Activated CD8-positive, alpha-beta T cell treated with anti-CD3 and anti-CD28 coated beads for 36 hours (primary cell): Measurements from ENCODE around the gene SLX1B. TPM values are rescaled to one million over a fixed set of nuclear protein-coding genes. Genes with fewer than 3 reads are reported as not detected.
"Not testable (repeated sequence)": the region's sequence is repeated elsewhere in the genome, so short reads cannot be mapped to it uniquely, and the experiment has no call there.

Experiments used
- ATAC-seq: fragments of 200-7000 bp; cut with Tn5 transposase; one replicate; pipeline ENCODE4 v1.10.0; 2021; ENCODE audit warnings: mild to moderate bottlenecking, moderate library complexity
- CTCF ChIA-PET: fragments of 350-600 bp; sonication (Branson Sonifier 250); formaldehyde crosslinking; loops from one replicate; lab custom pipeline; 2021; ENCODE audit warnings: antibody characterized with exemption; lab: Charles Lee
- POLR2A ChIA-PET: fragments of 350-600 bp; sonication (Branson Sonifier 250); formaldehyde crosslinking; loops from one replicate; lab custom pipeline; 2021; ENCODE audit warnings: antibody characterized with exemption; lab: Charles Lee
- DNase-seq: peaks from one replicate; pipeline ENCODE4 v3.0.0-alpha.2; 2020
- H3K27ac Mint-ChIP-seq: one replicate; pipeline ENCODE4 v1.8.0; 2021; ENCODE audit warnings: mild to moderate bottlenecking, mixed read lengths
- H3K27me3 Mint-ChIP-seq: one replicate; pipeline ENCODE4 v1.8.0; 2021; ENCODE audit warnings: mixed read lengths
- H3K36me3 Mint-ChIP-seq: one replicate; pipeline ENCODE4 v1.8.0; 2021; ENCODE audit warnings: low read depth, mixed read lengths
- H3K4me1 Mint-ChIP-seq: one replicate; pipeline ENCODE4 v1.8.0; 2021; ENCODE audit warnings: low read depth, mixed read lengths
- H3K4me3 Mint-ChIP-seq: one replicate; pipeline ENCODE4 v1.8.0; 2021; ENCODE audit warnings: mild to moderate bottlenecking, moderate library complexity, mixed read lengths
- H3K9me3 Mint-ChIP-seq: one replicate; pipeline ENCODE4 v1.8.0; 2021; ENCODE audit warnings: mixed read lengths
- intact Hi-C: fragments of 100-400 bp; cut with micrococcal nuclease; formaldehyde crosslinking; loops from one replicate; pipeline ENCODE4 v1.10.0; 2022
- total RNA-seq, 2 experiments: library from RNA; stranded (reverse); gene quantifications; one replicate each; pipeline ENCODE4 v1.2.3, GENCODE V29; 2021

Gene SLX1B
- total RNA-seq = 10 to 100 TPM; 49.2 to 54.6 TPM

DNA sequence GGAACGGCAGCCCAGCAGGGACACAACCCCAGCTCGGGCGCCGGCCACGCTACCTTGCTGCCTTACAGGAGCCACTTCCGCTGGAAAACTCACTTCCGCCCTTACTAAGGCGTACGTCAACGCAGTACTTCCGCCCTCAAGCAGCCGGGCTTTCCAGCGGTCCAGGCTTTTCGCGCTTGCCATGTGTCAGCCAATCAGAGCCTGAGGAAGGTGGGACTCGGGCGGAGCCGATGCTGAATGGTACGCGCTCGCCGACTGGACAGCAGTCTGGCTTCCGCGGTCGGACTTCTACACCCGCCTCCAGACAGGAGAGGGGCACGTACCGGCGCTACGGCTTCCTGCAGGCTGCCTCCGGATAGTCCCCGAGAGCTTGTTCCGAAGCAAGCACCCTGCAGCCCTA lies at the start of gene SLX1B, which contains the start of gene BOLA2:
TSS of gene SLX1B (plus strand) at position 265 of the 400 bp plus-strand sequence.
TSS of gene BOLA2 (minus strand) at position 83 of the 400 bp plus-strand sequence. CDS start 98 bp downstream, outside the sequence.
- H3K36me3 Mint-ChIP-seq, intact Hi-C loops, H3K4me1 Mint-ChIP-seq, POLR2A ChIA-PET, H3K4me3 Mint-ChIP-seq, DNase-seq, H3K27ac Mint-ChIP-seq, H3K9me3 Mint-ChIP-seq, H3K27me3 Mint-ChIP-seq, CTCF ChIA-PET: not testable (repeated sequence)
- ATAC-seq = peak; percentile 86

DNA sequence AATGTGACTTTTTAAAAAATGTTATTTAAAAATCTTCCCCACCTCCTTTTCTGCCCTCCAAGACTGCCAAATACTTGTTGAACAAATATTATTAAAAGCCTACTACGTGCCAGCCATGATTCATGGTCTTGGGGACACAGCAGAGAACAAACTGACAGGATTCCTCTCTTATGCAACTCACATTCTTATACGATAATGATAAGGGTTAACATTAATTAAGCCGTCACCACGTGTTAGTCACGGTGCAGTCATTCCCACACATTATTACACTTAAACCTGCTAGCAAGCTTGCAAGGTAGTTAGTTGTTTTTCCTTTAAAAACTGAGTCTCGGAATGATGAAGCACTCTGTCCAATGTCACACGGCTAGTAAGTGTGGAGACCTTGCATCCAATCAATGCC lies 49.1 kb upstream of the SLX1B start:
- not testable (repeated sequence) for ATAC-seq, H3K4me1 Mint-ChIP-seq

DNA sequence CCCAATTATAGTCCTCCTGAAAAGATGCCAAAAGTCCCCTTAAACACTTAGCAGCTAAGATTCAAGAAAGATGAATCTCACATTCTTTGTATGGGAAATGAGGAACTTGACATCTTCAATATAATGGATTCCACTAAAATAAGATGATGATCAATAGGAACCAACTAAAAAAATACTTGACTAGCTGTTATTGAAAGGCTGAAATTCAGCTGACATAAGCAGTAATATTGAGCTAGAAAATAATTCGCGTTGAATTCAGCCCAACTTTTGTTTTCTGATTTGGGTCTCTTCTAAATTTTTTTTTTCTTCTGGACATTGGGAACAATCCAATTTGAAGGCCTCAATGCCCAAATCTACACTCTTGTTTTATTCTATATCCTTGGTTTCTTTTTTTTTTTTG lies 30.7 kb upstream of the SLX1B start:
- H3K4me1 Mint-ChIP-seq, H3K27ac Mint-ChIP-seq, ATAC-seq, DNase-seq, H3K4me3 Mint-ChIP-seq, CTCF ChIA-PET, H3K27me3 Mint-ChIP-seq, POLR2A ChIA-PET, intact Hi-C loops, H3K9me3 Mint-ChIP-seq: not testable (repeated sequence)
- peaks cover 13% of the 10 kb centered on the region for H3K36me3 Mint-ChIP-seq

More for the DNA sequence above, 49.1 kb upstream of the SLX1B start:
- intact Hi-C loops, DNase-seq, POLR2A ChIA-PET, H3K36me3 Mint-ChIP-seq, H3K27me3 Mint-ChIP-seq, H3K9me3 Mint-ChIP-seq, H3K4me3 Mint-ChIP-seq, CTCF ChIA-PET, H3K27ac Mint-ChIP-seq: not testable (repeated sequence)

DNA sequence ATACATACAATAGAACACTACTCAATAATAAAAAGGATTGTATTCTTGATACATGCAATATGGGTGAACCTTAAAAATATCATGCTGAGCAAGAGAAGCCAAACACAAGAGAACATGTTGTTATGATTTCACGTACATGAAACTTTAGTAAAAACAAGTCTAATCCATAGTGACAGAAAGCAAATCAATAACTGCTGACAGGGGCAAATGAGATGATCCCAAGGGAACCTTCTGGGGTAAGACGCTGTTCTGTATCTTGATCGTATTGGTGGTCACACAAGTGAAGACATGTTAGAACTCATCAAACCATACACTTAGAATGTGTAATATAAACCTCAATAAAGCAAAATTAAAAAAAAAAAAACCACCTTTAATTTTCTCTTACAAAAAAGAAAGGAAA lies 28.9 kb upstream of the SLX1B start:
- H3K4me1 Mint-ChIP-seq, DNase-seq, ATAC-seq, intact Hi-C loops, H3K9me3 Mint-ChIP-seq, CTCF ChIA-PET, H3K27ac Mint-ChIP-seq, H3K4me3 Mint-ChIP-seq, H3K27me3 Mint-ChIP-seq, POLR2A ChIA-PET: not testable (repeated sequence)
- peaks cover 13% of the 10 kb centered on the region for H3K36me3 Mint-ChIP-seq

DNA sequence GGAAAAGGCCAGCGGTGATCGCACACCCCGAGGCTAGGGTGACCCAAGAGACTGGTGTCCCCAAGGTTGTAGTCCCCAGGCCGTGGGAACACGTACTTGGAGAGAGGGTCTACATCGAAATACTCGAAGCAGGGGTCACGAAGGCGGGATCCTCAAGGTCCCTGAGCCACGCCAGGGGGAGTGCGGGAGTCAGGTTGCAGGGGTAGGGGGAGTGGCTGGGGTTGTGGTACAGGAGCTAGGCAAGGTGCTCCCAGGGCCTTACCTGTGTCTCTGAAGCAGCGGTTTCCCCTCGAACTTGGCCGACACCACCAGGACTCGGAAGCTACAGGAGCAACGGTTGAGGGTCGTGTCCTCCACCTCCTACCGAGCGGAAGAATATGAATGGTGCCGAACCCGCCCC lies 579 bp upstream of the SLX1B start:
- CTCF ChIA-PET, intact Hi-C loops, POLR2A ChIA-PET, H3K4me1 Mint-ChIP-seq, H3K36me3 Mint-ChIP-seq, H3K4me3 Mint-ChIP-seq, H3K9me3 Mint-ChIP-seq, H3K27me3 Mint-ChIP-seq, H3K27ac Mint-ChIP-seq, DNase-seq: not testable (repeated sequence)
- peak; percentile 5 for ATAC-seq

DNA sequence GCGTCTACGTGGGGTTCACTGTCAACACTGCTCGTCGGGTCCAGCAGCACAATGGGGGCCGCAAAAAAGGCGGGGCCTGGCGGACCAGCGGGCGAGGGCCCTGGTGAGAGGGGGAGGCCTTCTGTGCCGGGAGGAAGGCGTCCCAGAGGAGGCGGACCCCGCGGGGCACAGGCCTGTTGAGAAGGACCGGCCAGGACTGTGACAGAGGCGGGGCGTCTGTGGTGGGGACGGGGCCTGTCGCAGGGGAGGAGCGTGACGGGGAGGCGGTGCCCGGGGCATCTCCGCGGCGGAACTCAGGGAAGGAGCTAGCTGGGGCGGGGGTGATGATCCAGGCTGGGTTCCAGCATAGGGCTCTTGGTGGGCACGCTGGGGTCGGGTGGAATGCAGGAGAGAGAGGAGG lies 495 bp downstream of the SLX1B start:
- H3K4me1 Mint-ChIP-seq, H3K4me3 Mint-ChIP-seq, H3K9me3 Mint-ChIP-seq, H3K36me3 Mint-ChIP-seq, H3K27ac Mint-ChIP-seq, intact Hi-C loops, H3K27me3 Mint-ChIP-seq, POLR2A ChIA-PET, CTCF ChIA-PET, DNase-seq: not testable (repeated sequence)
- ATAC-seq = peak; percentile 76

DNA sequence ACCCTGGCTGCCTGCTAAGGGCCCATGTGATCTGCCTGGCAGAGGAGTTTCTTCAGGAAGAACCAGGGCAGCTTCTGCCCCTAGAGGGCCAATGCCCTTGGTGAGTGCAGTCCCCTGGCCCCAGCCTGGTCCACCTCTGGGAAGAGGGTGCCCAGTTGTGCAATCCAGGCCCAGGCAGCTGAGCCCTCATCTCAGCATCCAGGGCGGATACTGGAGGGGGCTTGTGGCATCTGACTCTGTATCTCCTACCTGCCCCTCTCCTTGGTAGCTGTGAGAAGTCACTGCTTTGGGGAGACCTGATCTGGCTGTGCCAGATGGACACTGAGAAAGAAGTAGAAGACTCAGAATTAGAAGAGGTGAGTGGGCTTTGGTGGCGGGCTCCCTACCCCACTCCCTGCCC lies 3.3 kb downstream of the SLX1B start:
- H3K4me3 Mint-ChIP-seq, H3K4me1 Mint-ChIP-seq, ATAC-seq, H3K27ac Mint-ChIP-seq, H3K9me3 Mint-ChIP-seq, POLR2A ChIA-PET, intact Hi-C loops, CTCF ChIA-PET, H3K36me3 Mint-ChIP-seq, H3K27me3 Mint-ChIP-seq, DNase-seq: not testable (repeated sequence)

DNA sequence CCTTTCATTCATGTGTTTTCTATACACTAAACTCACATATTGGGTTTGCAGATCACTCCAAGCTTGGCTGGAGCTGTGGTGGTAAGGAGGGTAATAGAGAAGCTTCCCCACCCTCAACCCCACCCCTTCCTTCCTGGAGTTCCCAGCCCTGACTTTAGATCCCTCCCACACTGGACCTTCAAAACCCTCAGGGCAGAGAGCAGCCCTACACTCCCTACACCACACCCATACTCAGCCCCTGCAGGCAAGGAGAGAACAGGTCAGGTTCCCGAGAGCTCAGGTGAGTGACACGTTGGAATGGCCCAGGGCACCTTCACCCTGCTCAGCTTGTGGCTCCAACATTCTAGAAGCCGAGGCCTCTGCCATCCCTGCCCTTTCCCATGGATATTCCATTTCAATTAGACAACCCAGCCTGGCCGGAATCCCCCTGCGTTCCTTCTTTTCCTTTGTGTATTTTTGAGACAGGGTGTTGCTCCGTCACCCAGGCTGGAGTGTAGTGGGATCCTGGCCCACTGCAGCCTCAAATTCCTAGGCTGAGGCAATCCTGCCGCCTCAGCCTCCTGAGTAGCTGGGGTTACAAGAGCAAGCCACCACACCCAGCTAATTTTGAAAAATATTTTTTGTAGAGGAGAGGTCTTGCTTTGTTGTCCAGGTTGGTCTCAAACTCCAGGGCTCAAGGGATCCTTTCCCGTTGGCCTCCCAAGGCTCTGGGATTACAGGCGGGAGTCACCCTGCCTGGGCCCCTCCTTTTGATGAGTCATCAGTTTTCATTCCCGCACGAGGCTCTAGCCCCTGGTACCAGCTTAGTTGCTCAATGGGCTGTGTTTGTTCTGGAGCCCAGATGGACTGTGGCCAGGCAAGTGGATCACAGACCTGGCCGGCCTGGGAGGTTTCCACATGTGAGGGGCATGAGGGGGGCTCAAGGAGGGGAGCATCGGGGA lies 5.6 kb downstream of the SLX1B start, which contains the start of gene SULT1A4:
TSS of gene SULT1A4 (plus strand) at position 208 of the 941 bp plus-strand sequence. CDS start 1,473 bp downstream, outside the sequence.
- H3K4me1 Mint-ChIP-seq, H3K27me3 Mint-ChIP-seq, H3K9me3 Mint-ChIP-seq, ATAC-seq, CTCF ChIA-PET, DNase-seq, H3K27ac Mint-ChIP-seq, H3K4me3 Mint-ChIP-seq, POLR2A ChIA-PET, intact Hi-C loops, H3K36me3 Mint-ChIP-seq: not testable (repeated sequence)

DNA sequence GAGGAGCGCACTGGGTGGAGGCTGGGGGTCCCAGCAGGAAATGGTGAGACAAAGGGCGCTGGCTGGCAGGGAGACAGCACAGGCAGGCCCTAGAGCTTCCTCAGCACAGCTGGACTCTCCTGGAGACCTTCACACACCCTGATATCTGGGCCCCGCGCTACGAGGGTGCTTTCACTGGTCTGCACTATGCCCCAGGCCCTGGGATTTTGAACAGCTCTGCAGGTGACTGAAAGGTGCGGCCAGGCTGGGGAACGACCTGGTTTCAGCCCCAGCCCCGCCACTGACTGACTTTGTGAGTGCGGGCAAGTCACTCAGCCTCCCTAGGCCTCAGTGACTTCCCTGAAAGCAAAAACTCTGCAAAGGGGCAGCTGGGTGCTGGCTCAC lies 6.3 kb downstream of the SLX1B start:
- CTCF ChIA-PET, H3K9me3 Mint-ChIP-seq, POLR2A ChIA-PET, H3K4me1 Mint-ChIP-seq, intact Hi-C loops, DNase-seq, ATAC-seq, H3K36me3 Mint-ChIP-seq, H3K27me3 Mint-ChIP-seq, H3K27ac Mint-ChIP-seq, H3K4me3 Mint-ChIP-seq: not testable (repeated sequence)

DNA sequence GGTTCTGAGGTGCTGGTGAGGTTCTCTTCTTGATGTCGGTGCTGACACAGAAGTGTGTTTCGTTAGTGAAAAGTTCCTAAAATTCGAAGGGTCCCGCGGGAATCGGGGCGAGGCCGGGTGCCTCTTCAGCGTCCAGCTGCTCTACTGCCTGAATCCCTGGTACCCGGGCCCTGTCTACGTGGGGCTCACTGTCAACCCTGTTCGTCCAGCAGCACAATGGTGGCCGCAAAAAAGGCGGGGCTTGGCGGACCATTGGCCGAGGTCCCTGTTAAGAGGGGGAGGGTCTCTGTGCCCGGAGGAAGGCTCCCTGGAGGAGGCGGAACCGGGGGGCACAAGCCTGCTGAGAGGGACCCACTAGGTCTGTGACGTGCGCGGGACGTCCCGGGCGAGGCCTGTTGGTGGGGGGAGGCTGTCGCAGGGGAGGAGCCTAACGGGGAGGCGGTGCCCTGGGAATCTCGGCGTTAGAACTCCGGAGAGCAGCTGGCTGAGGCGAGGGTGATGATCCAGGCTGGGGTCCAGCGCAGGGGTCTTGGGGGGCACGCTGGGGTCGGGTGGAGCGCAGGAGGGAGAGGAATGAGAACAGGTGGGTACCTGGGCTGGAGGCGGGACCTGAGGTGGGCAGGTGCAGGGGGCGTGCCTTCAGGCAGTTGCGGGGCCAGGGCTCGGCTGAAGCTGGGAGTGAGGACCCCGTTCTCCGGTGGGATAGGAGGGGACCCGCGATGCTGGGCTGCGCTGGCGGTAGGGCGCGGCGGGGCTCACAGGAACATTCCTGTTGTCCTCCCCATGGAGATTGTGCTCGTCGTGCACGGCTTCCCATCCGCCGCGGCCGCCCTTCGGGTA lies 11.9 kb downstream of the SLX1B start:
- H3K9me3 Mint-ChIP-seq, H3K27ac Mint-ChIP-seq, H3K27me3 Mint-ChIP-seq, POLR2A ChIA-PET, DNase-seq, H3K4me1 Mint-ChIP-seq, H3K36me3 Mint-ChIP-seq, H3K4me3 Mint-ChIP-seq, intact Hi-C loops, CTCF ChIA-PET: not testable (repeated sequence)
- peak; percentile 60 for ATAC-seq

DNA sequence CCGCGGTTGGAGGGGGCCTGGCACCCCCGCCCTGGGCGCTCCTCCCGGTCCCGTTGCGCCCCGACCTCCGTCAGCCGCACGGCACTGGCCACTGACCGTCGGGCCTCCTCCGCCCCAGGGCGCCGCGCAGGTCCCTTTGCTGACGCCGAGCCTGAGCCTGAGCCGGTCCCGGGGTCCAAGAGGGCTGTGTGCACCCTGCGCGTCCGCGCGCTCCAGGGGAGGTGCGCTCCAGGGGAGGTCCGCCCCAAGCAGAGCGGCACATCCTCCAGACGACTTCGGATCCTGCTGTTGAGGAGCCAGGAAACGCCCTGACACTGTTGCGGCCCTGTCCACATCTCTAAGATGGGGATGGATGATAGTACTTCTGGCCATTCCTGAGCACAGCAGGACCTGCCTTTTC lies 12.6 kb downstream of the SLX1B start:
- intact Hi-C loops, H3K4me3 Mint-ChIP-seq, H3K9me3 Mint-ChIP-seq, H3K36me3 Mint-ChIP-seq, DNase-seq, H3K27ac Mint-ChIP-seq, CTCF ChIA-PET, H3K4me1 Mint-ChIP-seq, POLR2A ChIA-PET, H3K27me3 Mint-ChIP-seq: not testable (repeated sequence)
- peak; percentile 61 for ATAC-seq
